IgD-negative memory B cell (primary cell): Measurements from ENCODE around the gene TBC1D8B. TPM values are rescaled to one million over a fixed set of nuclear protein-coding genes. Genes with fewer than 3 reads are reported as not detected.
A peak's percentile ranks its signal among the peaks of the same experiment; 100 is the strongest.

Source experiments
- H3K27ac Mint-ChIP-seq, 3 donors: one replicate each; pipeline ENCODE4 v1.8.0; 2020 to 2022; ENCODE audit warnings: mild to moderate bottlenecking in 3 of 3, mixed read lengths in 3 of 3, moderate library complexity in 1 of 3
- H3K27me3 Mint-ChIP-seq: one replicate; pipeline ENCODE4 v1.8.0; 2021; ENCODE audit warnings: mixed read lengths
- H3K36me3 Mint-ChIP-seq: one replicate; pipeline ENCODE4 v1.8.0; 2020; ENCODE audit warnings: mild to moderate bottlenecking, mixed read lengths
- H3K4me1 Mint-ChIP-seq, 3 donors: one replicate each; pipeline ENCODE4 v1.8.0; 2020 to 2022; ENCODE audit warnings: mixed read lengths in 3 of 3, mild to moderate bottlenecking in 1 of 3
- H3K4me3 Mint-ChIP-seq, 4 donors: one replicate each; pipeline ENCODE4 v1.8.0; 2020 to 2022; ENCODE audit warnings: mild to moderate bottlenecking in 4 of 4, mixed read lengths in 4 of 4, moderate library complexity in 3 of 4
- H3K9me3 Mint-ChIP-seq, 3 donors: one replicate each; pipeline ENCODE4 v1.8.0; 2020 to 2021; ENCODE audit warnings: mixed read lengths in 3 of 3, mild to moderate bottlenecking in 1 of 3
- polyA plus RNA-seq: library from polyadenylated mRNA; unstranded; fragments of 300-500 nt; fragmentation: Illumina TruSeq; gene quantifications from one replicate; pipeline ENCODE4 v1.2.3, GENCODE V29; 2021

Gene TBC1D8B
- polyA plus RNA-seq, 1 donor from 2014 or later = 0.51 TPM

DNA sequence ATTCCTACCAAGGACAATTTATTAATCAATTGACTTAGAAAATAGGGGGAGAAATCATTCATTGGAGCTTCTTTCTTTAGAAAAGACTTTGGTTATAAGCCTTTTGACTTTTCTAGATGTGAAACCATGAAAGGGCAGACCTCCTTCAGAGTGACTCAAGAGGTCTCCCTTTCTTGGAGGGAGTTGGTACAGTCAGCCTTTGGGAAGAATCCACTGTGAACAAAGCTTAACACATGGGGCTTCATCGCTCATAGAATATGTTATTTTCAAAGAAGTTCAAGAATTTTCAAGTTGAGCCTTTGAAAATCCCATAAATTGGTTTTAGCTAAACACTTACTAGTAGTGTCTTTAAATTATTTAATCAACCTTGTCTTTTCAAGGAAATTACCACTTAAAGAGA is 72.7 kb downstream of the TBC1D8B start:
- Mint-ChIP-seq H3K36me3 (no peaks in the 10 kb centered on the region), H3K9me3 (no peaks in the 10 kb centered on the region), H3K4me1 (no peaks in the 10 kb centered on the region), H3K27ac (no peak overlapping the region), H3K4me3 (no peak overlapping the region), H3K27me3 (peaks cover 2% of the 10 kb centered on the region)

DNA sequence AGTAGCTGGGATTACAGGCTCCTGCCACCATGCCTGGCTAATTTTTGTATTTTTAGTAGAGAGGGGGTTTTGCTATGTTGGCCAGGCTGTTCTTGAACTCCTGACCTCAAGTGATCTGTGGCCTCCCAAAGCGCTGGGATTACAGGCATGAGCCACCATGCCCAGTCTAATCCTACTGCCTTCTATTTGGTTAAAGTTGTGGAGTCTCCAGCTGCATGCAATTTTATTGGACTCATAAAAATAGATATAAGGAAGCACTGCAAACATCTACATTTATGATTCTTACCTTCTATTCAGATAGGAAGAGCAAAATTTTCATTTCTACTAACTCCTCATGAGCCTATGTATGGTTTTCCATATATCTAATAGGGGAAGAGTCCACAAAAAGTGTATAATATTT is 87.0 kb downstream of the TBC1D8B start:
- peaks cover 0 to 1% (median 0%) of the 10 kb centered on the region in 3 donors for H3K9me3 Mint-ChIP-seq
- no peak overlapping the region for H3K27ac Mint-ChIP-seq
- no peaks in the 10 kb centered on the region for H3K36me3 Mint-ChIP-seq
- H3K4me1 Mint-ChIP-seq = no peaks in the 10 kb centered on the region
- no peak overlapping the region for H3K4me3 Mint-ChIP-seq
- peaks cover 11% of the 10 kb centered on the region for H3K27me3 Mint-ChIP-seq

DNA sequence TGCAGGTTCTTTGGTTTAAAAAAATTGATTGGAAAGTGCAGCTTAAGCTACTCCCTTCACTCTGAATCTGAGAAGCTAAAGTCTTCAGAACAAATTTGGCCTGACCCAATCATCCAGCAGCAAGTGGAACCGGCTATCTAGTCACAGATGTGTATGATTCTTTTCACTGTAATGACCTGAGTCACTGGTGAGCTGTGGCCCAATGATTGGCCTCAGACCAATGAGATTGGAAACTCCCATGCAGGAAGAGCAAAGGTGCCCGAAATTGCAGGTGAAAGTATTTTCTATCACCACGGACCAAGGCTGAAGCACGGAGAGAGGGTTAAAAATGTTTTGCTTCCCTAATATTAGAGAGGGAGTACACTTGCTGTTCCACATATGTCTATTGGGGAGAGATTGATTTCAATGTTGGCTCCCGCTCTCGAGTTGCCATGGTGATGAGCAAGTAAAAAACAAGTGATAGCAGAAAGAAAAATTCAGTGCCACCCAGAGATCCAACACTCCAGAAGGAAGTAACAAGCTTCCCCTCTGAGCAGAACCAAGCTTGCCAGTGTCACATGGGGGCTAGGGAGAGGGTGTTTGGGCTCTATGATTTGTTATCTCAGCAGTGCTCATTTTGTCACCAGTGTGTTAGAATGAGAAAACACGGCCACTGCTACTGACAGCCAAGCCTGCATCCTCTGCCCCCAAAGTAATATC is 89.4 kb downstream of the TBC1D8B start:
- H3K4me1 Mint-ChIP-seq = no peaks in the 10 kb centered on the region
- no peak overlapping the region for H3K27ac Mint-ChIP-seq
- H3K9me3 Mint-ChIP-seq = peaks cover 0 to 1% (median 0%) of the 10 kb centered on the region in 3 donors
- no peak overlapping the region for H3K4me3 Mint-ChIP-seq
- peaks cover 11% of the 10 kb centered on the region for H3K27me3 Mint-ChIP-seq
- H3K36me3 Mint-ChIP-seq = no peaks in the 10 kb centered on the region

DNA sequence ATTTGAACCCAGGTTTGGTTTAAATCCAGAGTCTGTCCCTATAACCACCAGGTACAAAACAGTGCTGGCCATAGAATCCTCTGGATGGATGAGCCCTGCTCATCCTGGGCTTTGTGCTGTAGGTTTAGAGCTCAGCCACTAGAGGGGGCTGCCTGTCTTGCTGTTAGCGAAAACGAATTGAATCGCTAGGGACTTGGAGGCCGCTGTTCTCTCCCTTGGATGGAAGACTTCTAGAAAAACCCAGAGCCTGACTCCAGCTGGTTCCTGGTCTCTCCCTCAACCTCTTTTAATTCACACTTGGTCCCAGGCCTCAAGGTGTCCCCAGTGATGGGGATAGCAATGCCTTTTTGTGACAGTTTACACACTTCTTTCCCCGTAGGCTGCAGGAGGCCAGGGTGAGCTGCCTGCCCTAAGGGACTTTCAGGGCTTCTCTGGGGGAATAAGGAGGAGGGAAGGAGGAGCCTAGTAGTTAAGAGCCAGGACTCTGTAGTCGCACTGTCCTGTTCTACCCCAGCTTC is 92.0 kb downstream of the TBC1D8B start:
- Mint-ChIP-seq H3K4me1 (no peaks in the 10 kb centered on the region), H3K36me3 (no peaks in the 10 kb centered on the region), H3K9me3 (no peaks in the 10 kb centered on the region), H3K4me3 (peak overlapping the region in 1 of 4 donors; percentile 17), H3K27ac (peak overlapping the region in 1 of 3 donors; percentile 22), H3K27me3 (peaks cover 8% of the 10 kb centered on the region)

DNA sequence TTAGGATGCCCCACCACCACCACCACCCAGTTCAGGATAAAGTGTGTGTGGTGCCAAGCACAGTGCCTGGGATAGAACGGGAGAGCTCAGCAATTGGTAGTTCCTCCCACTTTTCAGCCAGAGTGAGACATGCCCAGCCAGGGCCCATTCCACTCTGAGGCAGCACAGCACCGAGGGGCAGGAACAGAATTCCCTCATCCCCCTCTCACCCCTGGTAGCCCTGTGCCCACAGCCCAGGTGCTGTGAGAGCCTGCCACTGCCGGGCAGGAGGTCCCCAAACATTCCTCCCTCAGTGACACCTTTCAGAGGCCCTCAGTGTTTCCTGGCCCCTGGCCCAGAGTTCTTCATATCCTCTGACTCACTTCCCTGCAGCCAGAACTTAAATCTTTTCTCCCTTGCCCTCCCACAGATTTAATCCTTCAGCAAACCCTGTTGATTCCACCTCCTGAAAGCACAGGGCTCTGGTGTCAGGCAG is 92.5 kb downstream of the TBC1D8B start:
- Mint-ChIP-seq H3K36me3 (no peaks in the 10 kb centered on the region), H3K27me3 (peaks cover 8% of the 10 kb centered on the region), H3K4me3 (peak overlapping the region in 1 of 4 donors; percentile 17), H3K9me3 (no peaks in the 10 kb centered on the region), H3K4me1 (no peaks in the 10 kb centered on the region), H3K27ac (no peak overlapping the region)

DNA sequence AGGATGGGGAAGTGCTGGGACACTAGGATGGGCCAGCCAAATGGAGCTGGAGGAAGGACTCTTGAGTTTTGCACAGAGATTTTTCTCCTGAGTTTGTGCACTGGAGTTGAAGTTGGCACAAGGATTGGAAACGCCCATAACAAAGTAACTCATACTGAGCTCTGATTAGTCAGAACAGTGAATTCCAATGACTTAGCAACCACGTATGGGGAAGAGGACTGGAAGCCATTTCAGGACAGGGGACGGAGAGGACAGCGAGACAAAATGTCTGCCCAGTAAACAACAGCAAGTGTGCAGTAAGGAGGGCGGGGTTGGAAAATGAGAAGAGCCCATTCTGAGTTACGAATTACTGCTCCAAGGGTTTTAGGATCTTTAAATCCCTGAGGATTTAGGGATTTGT is 94.8 kb downstream of the TBC1D8B start:
- no peaks in the 10 kb centered on the region for H3K36me3 Mint-ChIP-seq
- H3K27ac Mint-ChIP-seq = no peak overlapping the region
- no peak overlapping the region for H3K4me3 Mint-ChIP-seq
- no peaks in the 10 kb centered on the region for H3K9me3 Mint-ChIP-seq
- no peaks in the 10 kb centered on the region for H3K4me1 Mint-ChIP-seq
- H3K27me3 Mint-ChIP-seq = peaks cover 4% of the 10 kb centered on the region

DNA sequence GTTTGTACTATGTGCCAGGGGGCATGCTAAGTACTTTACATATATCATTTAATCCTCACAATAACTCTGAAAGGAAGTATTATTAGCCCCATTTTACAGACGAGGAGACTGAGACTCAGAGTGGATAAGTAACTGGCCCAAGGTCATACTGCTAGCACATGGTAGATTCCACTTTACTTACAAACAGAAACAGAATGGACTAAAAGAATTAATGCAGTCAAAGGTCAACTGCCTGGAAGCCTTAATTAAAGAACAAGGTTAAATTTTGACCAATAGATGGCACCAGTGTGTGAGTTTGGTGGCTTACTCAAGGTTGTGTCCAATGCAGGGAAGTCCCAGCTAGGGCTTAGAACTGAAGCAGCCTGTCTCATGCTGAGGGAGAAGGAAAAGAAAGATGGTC is 96.0 kb downstream of the TBC1D8B start:
- H3K4me3 Mint-ChIP-seq = no peak overlapping the region
- peaks cover 4% of the 10 kb centered on the region for H3K27me3 Mint-ChIP-seq
- H3K27ac Mint-ChIP-seq = no peak overlapping the region
- H3K9me3 Mint-ChIP-seq = no peaks in the 10 kb centered on the region
- no peaks in the 10 kb centered on the region for H3K4me1 Mint-ChIP-seq
- no peaks in the 10 kb centered on the region for H3K36me3 Mint-ChIP-seq

DNA sequence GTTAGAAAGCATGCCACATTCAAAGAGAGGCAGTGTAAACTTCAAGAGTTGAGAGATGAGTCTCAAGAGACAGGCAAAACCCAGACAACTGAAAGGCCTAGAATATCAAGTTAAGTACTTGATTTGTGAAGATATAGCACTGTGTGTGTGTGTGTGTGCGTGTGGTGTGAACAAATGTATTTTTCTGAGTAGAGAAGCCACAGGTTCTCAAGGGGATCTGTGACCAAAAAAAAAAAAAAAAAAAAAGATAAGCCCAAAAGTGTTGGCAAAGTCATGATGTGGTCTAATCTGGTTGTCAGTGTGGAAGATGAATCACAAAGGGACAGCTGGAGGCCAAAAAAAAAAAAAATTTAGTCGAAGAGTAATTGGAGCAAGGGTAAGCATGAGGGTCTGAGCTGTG is 96.8 kb downstream of the TBC1D8B start:
- no peak overlapping the region for H3K4me3 Mint-ChIP-seq
- no peaks in the 10 kb centered on the region for H3K27me3 Mint-ChIP-seq
- H3K4me1 Mint-ChIP-seq = no peaks in the 10 kb centered on the region
- H3K36me3 Mint-ChIP-seq = no peaks in the 10 kb centered on the region
- H3K27ac Mint-ChIP-seq = no peak overlapping the region
- no peaks in the 10 kb centered on the region for H3K9me3 Mint-ChIP-seq

DNA sequence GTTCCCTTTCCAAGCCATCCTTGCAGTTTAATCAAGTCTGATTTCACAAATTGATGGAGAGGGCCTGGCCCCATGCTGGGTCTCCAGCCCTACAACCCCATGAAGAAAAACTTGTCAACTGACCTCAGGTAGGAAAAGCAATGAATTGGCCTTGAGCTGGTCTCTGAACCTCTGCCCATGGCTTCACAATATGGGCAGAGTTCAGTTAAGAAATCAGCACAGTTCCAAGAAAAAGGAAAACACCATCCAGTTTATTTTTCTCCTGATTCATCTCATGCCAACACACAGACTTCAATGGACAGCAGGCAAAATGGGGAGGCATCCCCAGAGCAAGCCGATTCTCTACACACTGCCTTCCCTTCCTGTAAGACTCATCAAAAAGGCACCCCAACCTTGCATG is 97.4 kb downstream of the TBC1D8B start:
- H3K4me1 Mint-ChIP-seq = no peaks in the 10 kb centered on the region
- H3K36me3 Mint-ChIP-seq = no peaks in the 10 kb centered on the region
- no peak overlapping the region for H3K4me3 Mint-ChIP-seq
- no peaks in the 10 kb centered on the region for H3K9me3 Mint-ChIP-seq
- H3K27me3 Mint-ChIP-seq = no peaks in the 10 kb centered on the region
- no peak overlapping the region for H3K27ac Mint-ChIP-seq

DNA sequence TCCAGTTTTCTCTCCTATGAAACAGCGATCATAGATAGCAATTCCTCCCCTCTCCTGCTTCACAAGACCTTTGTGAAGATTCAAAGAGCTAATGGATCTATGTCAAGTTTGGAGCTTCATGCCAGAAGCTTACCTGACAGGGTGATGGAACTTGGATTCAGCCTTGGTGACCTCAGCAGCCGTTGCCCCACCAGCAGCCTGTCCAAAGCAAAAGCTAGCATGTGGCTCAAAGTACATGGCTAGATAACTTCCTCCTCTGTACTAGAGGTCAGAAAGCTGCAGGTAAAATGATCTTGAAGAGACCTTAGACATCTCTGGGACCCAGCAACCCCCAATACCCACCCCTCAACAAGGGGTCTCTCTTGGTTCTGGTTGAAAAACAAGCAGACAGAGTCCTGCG is 98.9 kb downstream of the TBC1D8B start:
- Mint-ChIP-seq H3K9me3 (no peaks in the 10 kb centered on the region), H3K27me3 (no peaks in the 10 kb centered on the region), H3K4me3 (no peak overlapping the region), H3K36me3 (no peaks in the 10 kb centered on the region), H3K4me1 (no peaks in the 10 kb centered on the region), H3K27ac (no peak overlapping the region)

DNA sequence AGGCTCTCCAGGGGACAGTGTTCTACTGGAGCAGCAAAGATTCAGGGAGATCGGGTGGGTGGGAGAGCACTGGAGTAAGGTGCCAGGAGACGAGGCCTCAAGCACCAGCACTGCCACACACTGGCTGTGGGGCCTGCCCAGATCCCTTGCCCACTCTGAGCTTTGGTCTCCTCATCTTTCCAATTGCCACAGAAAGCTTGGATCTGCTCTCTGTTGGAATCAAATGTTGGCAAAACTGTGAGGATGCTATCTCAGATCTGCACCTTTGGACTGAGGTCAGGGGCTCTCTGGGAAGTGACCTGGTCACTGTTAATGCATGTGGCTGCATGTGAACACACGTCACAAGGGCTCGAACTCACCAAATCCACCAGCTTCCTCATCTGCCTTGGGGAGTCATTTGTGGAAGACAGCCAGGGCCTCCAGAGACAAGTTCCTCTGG is 99.3 kb downstream of the TBC1D8B start:
- Mint-ChIP-seq H3K27ac (no peak overlapping the region), H3K4me1 (no peaks in the 10 kb centered on the region), H3K4me3 (no peak overlapping the region), H3K36me3 (no peaks in the 10 kb centered on the region), H3K27me3 (no peaks in the 10 kb centered on the region), H3K9me3 (no peaks in the 10 kb centered on the region)

DNA sequence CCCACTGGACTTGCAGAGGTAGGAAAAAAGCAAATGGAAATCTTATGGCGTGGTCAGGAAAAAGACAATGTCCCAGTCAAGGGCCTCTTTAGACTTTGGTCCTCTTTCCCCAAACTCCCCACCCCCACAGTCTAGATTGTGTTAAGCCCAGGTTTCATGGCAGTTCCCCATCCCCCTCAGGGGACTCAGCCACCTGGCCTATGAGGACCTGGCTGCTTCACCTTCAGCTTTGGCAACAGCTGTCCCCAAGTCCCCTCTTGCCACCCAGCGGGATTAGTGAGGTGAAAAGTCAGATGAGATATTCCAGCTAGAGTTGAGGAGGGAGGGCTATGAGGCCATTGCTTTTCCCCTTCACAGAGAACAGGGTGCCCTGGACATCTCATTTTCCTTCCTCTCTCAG is 100.2 kb downstream of the TBC1D8B start:
- Mint-ChIP-seq H3K36me3 (no peaks in the 10 kb centered on the region), H3K27me3 (peaks cover 1% of the 10 kb centered on the region), H3K4me1 (no peaks in the 10 kb centered on the region), H3K9me3 (no peaks in the 10 kb centered on the region), H3K4me3 (no peak overlapping the region), H3K27ac (no peak overlapping the region)

DNA sequence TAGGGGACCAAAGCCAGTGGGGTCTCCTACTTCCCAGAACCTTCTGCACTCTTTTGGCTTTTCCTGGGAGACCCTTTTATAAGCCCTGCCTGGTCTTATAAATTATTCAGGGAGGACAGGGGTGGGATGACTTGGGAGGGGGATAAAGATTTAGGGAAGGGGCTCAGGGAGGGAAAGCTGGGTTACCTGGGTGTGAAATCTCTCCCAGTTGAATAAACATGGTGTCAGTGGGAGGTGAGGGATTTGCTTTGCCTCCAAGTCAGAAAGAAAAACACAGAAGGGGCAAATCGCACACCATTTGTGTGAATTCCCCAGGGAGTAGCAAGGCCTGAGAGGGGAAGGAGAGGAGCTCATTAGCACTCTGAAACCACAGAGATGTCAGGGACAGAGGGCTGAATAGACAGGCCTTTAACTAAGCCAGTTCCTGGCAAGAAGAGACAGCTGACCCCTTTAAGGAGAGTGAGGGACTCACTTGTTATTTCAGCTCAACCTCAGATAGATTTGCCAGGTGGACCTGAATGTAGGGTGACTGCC is 100.9 kb downstream of the TBC1D8B start, which contains the start of gene RIPPLY1:
Gene RIPPLY1 (minus strand): TSS at position 51 of the 534 bp plus-strand sequence. CDS start 54 bp downstream, outside the sequence.
- H3K27ac Mint-ChIP-seq = no peak within 1 kb of the TSS
- H3K36me3 Mint-ChIP-seq = no peaks in the 10 kb centered on the region
- no peak within 1 kb of the TSS for H3K4me3 Mint-ChIP-seq
- peaks cover 1% of the 10 kb centered on the region for H3K27me3 Mint-ChIP-seq
- no peaks in the 10 kb centered on the region for H3K9me3 Mint-ChIP-seq
- H3K4me1 Mint-ChIP-seq = no peaks in the 10 kb centered on the region

DNA sequence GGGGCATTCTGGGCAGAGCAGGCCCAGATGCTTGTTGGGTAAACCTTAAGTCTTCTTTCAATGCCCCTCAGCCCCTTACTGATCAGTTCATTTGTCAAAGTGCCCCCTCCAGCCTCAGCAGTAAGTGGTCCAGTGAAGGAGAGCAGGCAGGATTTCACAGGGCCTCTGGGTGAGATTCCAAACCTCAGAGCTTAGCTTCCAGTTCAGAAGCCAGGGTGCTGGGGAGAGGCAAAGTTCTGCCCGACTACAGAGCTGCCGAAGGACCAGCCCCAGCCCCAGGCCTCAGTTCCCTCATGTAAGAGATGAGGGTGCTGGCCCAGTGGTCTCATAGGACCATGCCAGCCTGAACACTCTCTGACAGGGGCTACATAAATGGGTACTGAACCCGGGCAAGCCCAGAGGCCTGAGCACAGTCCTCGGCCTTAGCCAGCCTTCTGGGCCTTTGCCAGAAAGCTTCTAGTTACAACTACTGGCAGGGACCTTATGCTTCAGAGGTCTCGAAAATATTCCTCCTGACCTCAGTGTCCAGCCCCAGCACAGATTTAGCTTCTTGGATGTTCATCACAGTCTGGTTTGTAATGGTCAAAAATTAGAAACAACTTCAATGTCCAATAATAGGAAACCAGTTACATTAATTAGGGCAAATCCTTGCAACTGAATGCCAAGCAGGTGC is 101.5 kb downstream of the TBC1D8B start:
- no peaks in the 10 kb centered on the region for H3K36me3 Mint-ChIP-seq
- H3K27ac Mint-ChIP-seq = no peak overlapping the region

DNA sequence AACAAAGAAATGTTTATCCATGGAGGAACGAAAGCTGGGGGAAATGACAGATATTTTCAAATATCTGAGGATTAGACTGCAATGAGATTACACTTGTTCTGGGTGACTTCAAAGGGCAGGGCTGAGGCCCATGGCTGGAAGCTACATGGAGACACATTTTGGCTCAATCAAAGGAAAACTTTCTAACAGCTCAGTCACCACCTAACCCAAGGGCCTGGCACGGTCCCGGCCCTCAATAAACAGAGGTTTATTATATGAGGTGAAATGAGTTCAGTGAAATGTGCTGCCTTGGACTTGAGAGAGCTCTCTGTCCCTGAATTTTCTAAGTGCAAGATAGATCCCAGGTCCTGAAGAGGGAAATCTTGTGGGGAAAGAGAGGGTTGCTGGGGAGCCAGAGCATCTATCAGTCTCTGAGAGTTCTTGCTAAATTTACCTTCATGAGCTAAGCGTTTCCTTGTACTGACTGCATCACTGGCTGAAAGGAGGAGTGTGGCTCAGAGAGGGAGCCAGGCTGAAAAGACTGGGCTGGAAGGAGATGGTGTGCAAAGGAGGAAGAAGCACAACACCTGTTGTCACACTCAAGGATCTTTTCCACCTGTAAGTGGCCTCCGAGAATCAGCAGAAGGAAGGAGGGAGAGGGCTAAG is 102.7 kb downstream of the TBC1D8B start:
- peak overlapping the region in 1 of 3 donors; percentile 15 for H3K27ac Mint-ChIP-seq
- no peaks in the 10 kb centered on the region for H3K9me3 Mint-ChIP-seq
- H3K27me3 Mint-ChIP-seq = peaks cover 3% of the 10 kb centered on the region
- no peaks in the 10 kb centered on the region for H3K4me1 Mint-ChIP-seq
- no peak overlapping the region for H3K4me3 Mint-ChIP-seq
- no peaks in the 10 kb centered on the region for H3K36me3 Mint-ChIP-seq

More for the DNA sequence above, 101.5 kb downstream of the TBC1D8B start:
- H3K27me3 Mint-ChIP-seq = peaks cover 3% of the 10 kb centered on the region
- no peaks in the 10 kb centered on the region for H3K9me3 Mint-ChIP-seq
- no peak overlapping the region for H3K4me3 Mint-ChIP-seq
- no peaks in the 10 kb centered on the region for H3K4me1 Mint-ChIP-seq
